K562 (cell line): ENCODE measurements around the gene RNF166. TPM values are rescaled to one million over a fixed set of nuclear protein-coding genes. Genes with fewer than 3 reads are reported as not detected.

Experiments used
- ATAC-seq: fragments of 200-7000 bp; cut with Tn5 transposase; 3 replicates; pipeline ENCODE4 v1.9.1; 2020; ENCODE audit warnings: moderate library complexity
- BruUV-seq: library from RNA; stranded (reverse); fragments of 400-500 nt; replicated peaks from 2 replicates; lab custom pipeline; 2021; lab: Mats Ljungman, UMichigan
- CTCF ChIA-PET: fragments of 300-600 bp; formaldehyde crosslinking; extraction: SDS; loops from one replicate; lab custom pipeline; 2021; ENCODE audit warnings: low intra/inter-chr PET ratio; lab: Yijun Ruan, JAX
- POLR2A ChIA-PET: fragments of 300-600, 350-650 bp; sonication (Branson Sonifier 250); formaldehyde crosslinking; extraction: SDS; loops from one replicate; lab custom pipeline; 2021; ENCODE audit warnings: antibody characterized with exemption, inconsistent platforms; lab: Yijun Ruan, JAX
- DNase-seq, 4 experiments: peaks; one replicate each; pipeline versions ENCODE4 v3.0.0 to v3.0.0-alpha.2; 2011 to 2018; ENCODE audit warnings: low spot score in 3 of 4, mixed read lengths in 3 of 4; ENCODE audit errors: extremely low read depth in 1 of 4
- FAIRE-seq: peaks from 2 replicates; lab custom pipeline; 2011; peaks lifted over from hg19 to GRCh38; lab: Jason Lieb, UNC
- H2AFZ ChIP-seq: 2 replicates; pipeline ENCODE4 v1.6.0; 2011; ENCODE audit warnings: low read depth, low read length, control low read depth, inconsistent platforms
- H3K27ac ChIP-seq: fragments of 200-600 bp; 3 replicates; pipeline ENCODE4 v1.8.0; 2011; ENCODE audit warnings: low read depth, mild to moderate bottlenecking, control low read depth, inconsistent platforms, low read length, moderate library complexity, mixed read lengths; ENCODE audit errors: extremely low read depth
- H3K27me3 ChIP-seq, 2 experiments: fragments of 300-600 bp in 1 of 2; 2 replicates in 1 of 2; 3 replicates in 1 of 2; pipeline versions ENCODE4 v1.6.0 to v1.8.0; 2011; ENCODE audit warnings: inconsistent platforms in 2 of 2, low read length in 2 of 2, mild to moderate bottlenecking in 1 of 2, mixed read lengths in 1 of 2, moderate library complexity in 1 of 2; ENCODE audit not compliant: control insufficient read depth in 2 of 2, insufficient read depth in 2 of 2
- H3K36me3 ChIP-seq: fragments of 300-600 bp; 3 replicates; pipeline ENCODE4 v1.8.0; 2011; ENCODE audit warnings: mild to moderate bottlenecking, low read length, inconsistent platforms; ENCODE audit not compliant: control insufficient read depth, insufficient read depth
- H3K4me1 ChIP-seq, 2 experiments: fragments of 200-600 bp in 1 of 2; replicated peaks in 1 of 2; 2 replicates in 1 of 2; 3 replicates in 1 of 2; pipeline versions ENCODE4 v1.5.1 to v1.8.0; 2011; ENCODE audit warnings: inconsistent platforms in 2 of 2, low read length in 2 of 2, mild to moderate bottlenecking in 1 of 2, mixed read lengths in 1 of 2, moderate library complexity in 1 of 2; ENCODE audit not compliant: control insufficient read depth in 2 of 2, insufficient read depth in 2 of 2
- H3K4me2 ChIP-seq: 2 replicates; pipeline ENCODE4 v1.6.1; 2011; ENCODE audit warnings: low read length, control low read depth, inconsistent platforms, mixed read lengths; ENCODE audit not compliant: insufficient read depth
- H3K4me3 ChIP-seq: fragments of 200-600 bp; sonication (generic), shearing (Covaris generic); 2 replicates; pipeline ENCODE4 v1.5.1; 2016; ENCODE audit warnings: control low read depth, inconsistent platforms
- H3K79me2 ChIP-seq: fragments of 200-600 bp; 3 replicates; pipeline ENCODE4 v1.8.0; 2011; ENCODE audit warnings: low read length, inconsistent platforms; ENCODE audit not compliant: control insufficient read depth, insufficient read depth
- H3K9ac ChIP-seq, 2 experiments: 2 replicates each; pipeline versions ENCODE4 v1.6.0 to v1.6.1; 2011; ENCODE audit warnings: low read depth in 2 of 2, low read length in 2 of 2, control low read depth in 1 of 2, inconsistent platforms in 1 of 2, mild to moderate bottlenecking in 1 of 2, mixed read lengths in 1 of 2; ENCODE audit not compliant: insufficient read depth in 1 of 2
- H3K9me1 ChIP-seq: one replicate; pipeline ENCODE4 v1.6.0; 2011; ENCODE audit warnings: inconsistent platforms, mild to moderate bottlenecking, low read length, moderate library complexity; ENCODE audit not compliant: control insufficient read depth, insufficient read depth
- H3K9me3 ChIP-seq: replicated peaks from 2 replicates; pipeline ENCODE4 v1.5.1; 2011; ENCODE audit warnings: low read depth, low read length, inconsistent platforms; ENCODE audit not compliant: control insufficient read depth, insufficient read depth
- H4K20me1 ChIP-seq: replicated peaks from 2 replicates; pipeline ENCODE4 v1.6.1; 2011; ENCODE audit warnings: low read length, inconsistent platforms, mixed read lengths; ENCODE audit not compliant: control insufficient read depth, insufficient read depth
- FIP1L1 ChIP-seq: fragments of 200-400 bp; formaldehyde crosslinking; IDR thresholded peaks from 2 replicates; pipeline ENCODE4 v1.6.1; 2018; ENCODE audit warnings: mild to moderate bottlenecking, low read depth, low read length; ENCODE audit not compliant: poor library complexity, severe bottlenecking
- MBD2 ChIP-seq: sonication (generic); IDR thresholded peaks from 2 replicates; pipeline ENCODE4 v1.6.1; 2016; ENCODE audit warnings: low read depth, borderline replicate concordance
- POLR2A ChIP-seq: fragments of 450-650 bp; conservative IDR thresholded peaks from 2 replicates; pipeline ENCODE4 v1.6.1; 2016
- POLR2AphosphoS2 ChIP-seq: IDR thresholded peaks from 2 replicates; pipeline ENCODE4 v1.6.1; 2012; ENCODE audit warnings: low read length, improper control_type of control experiment
- POLR2G ChIP-seq: fragments of 200-400 bp; formaldehyde crosslinking; IDR thresholded peaks from 2 replicates; pipeline ENCODE4 v1.6.1; 2017; ENCODE audit warnings: low read depth, mild to moderate bottlenecking, antibody characterized with exemption, low read length, moderate library complexity
- RBFOX2 ChIP-seq: fragments of 200-400 bp; formaldehyde crosslinking; IDR thresholded peaks from 2 replicates; pipeline ENCODE4 v1.6.1; 2017; ENCODE audit warnings: low read depth, mild to moderate bottlenecking, low read length, moderate library complexity
- RBM22 ChIP-seq: fragments of 200-400 bp; formaldehyde crosslinking; IDR thresholded peaks from 2 replicates; pipeline ENCODE4 v1.6.1; 2018; ENCODE audit warnings: low read length, low read depth; ENCODE audit not compliant: poor library complexity, severe bottlenecking
- SREBF1 ChIP-seq: fragments of 150-350 bp; IDR thresholded peaks from 2 replicates; pipeline ENCODE4 v1.6.1; 2014; ENCODE audit warnings: antibody characterized with exemption, low read depth, low read length, borderline replicate concordance
- SUPT5H ChIP-seq: fragments of 450-650 bp; IDR thresholded peaks from 2 replicates; pipeline ENCODE4 v1.6.1; 2016
- TEAD2 ChIP-seq: fragments of 450-650 bp; IDR thresholded peaks from 2 replicates; pipeline ENCODE4 v1.6.1; 2016; ENCODE audit warnings: missing genetic modification characterization, control low read depth, missing compliant biosample characterization
- ZNF174 ChIP-seq: fragments of 250-450 bp; sonication (Bioruptor Pico); IDR thresholded peaks from 2 replicates; pipeline ENCODE4 v1.4.0; 2020; ENCODE audit warnings: mild to moderate bottlenecking
- ZNF324 ChIP-seq: fragments of 250-450 bp; sonication (Bioruptor Pico); IDR thresholded peaks from 2 replicates; pipeline ENCODE4 v1.4.0; 2020; ENCODE audit warnings: mild to moderate bottlenecking
- ZNF778 ChIP-seq: fragments of 450-650 bp; formaldehyde crosslinking; IDR thresholded peaks from 2 replicates; pipeline ENCODE4 v1.4.0; 2020; ENCODE audit warnings: mild to moderate bottlenecking, moderate library complexity
- WGBS: fragments of 100-300 bp; shearing (Covaris generic); methylation state at CpG from one replicate; pipeline ENCODE4 v1.1.6; 2016; ENCODE audit warnings: low coverage, mixed read lengths; ENCODE audit not compliant: insufficient coverage; ENCODE audit errors: missing lambda C conversion rate; 5-methylcytosine and 5-hydroxymethylcytosine counted together
- in situ Hi-C: fragments of 300-500 bp; cut with MboI; formaldehyde crosslinking; loops from 4 replicates; pipeline ENCODE4 v1.15.0; 2018; ENCODE audit warnings: inconsistent platforms, mixed read lengths
- intact Hi-C: fragments of 100-400 bp; cut with micrococcal nuclease; formaldehyde crosslinking; loops from 2 replicates; pipeline ENCODE4 v1.14.2; 2022
- polyA plus RNA-seq, 8 experiments: library from polyadenylated mRNA; depleted of rRNA in 4 of 8; stranded (reverse) in 5 of 8; unstranded in 3 of 8; fragments of >200 nt; fragmentation: Nextera tagmentation in 2 of 8; fragmentation: Illumina TruSeq in 1 of 8; extraction: Ambion mirVana in 2 of 8; extraction: Trizol in 1 of 8; gene quantifications; 2 replicates each; pipeline versions ENCODE4 v1.2.1 to v1.2.3, GENCODE V29; 2011 to 2014; ENCODE audit warnings: inconsistent platforms in 1 of 8, missing spikeins in 1 of 8
- total RNA-seq, 7 experiments: library from RNA; depleted of rRNA in 6 of 7; stranded (reverse); fragments of >200 nt in 6 of 7; fragmentation: Illumina TruSeq in 2 of 7; extraction: Trizol in 2 of 7; gene quantifications; 2 replicates each; pipeline versions ENCODE4 v1.2.1 to v1.2.3, GENCODE V29; 2011 to 2021; ENCODE audit warnings: low replicate concordance in 1 of 7
- TF ChIP-seq, protein P1 (sequence below): fragments of 250-450 bp; sonication (Bioruptor Pico); IDR thresholded peaks from 2 replicates; pipeline ENCODE4 v1.8.0; 2022; ENCODE audit warnings: inconsistent platforms
- TF ChIP-seq, protein P2 (sequence below): IDR thresholded peaks from 2 replicates; pipeline ENCODE4 v1.6.1; 2011; ENCODE audit not compliant: insufficient read length; ENCODE audit errors: extremely low read depth
- TF ChIP-seq, protein P3 (sequence below): sonication (generic); formaldehyde crosslinking; IDR thresholded peaks from 2 replicates; pipeline ENCODE4 v1.8.1; 2023; ENCODE audit warnings: mild to moderate bottlenecking, missing genetic modification reagents

The RNF166 gene
- total and polyA plus RNA-seq, 9 of the 15 experiments (the other 6 are each of a cell fraction or from before 2014, with no cell fraction given), result 0.56 to 60.3 (median 19.5) TPM

DNA sequence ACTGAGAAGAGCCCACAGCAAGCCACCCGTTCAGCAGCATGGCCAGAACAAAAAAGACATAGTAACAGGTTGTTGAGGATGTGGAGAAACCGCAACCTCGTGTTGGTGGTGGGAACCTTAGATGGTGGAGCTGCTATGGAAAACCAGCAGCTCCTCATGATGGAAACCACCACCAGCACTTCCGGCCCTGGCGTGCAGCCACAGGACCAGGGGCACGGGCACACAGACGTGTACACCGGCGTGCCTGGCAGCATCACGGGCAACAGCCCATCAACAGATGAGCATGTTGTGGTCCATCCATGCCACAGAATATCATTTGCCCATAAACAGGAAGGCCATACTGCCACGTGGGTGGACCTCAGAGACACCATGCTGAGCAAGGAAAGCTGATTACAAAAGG, 12.0 kb upstream of the RNF166 start (continued):
- TF ChIP-seq, protein P1, sequence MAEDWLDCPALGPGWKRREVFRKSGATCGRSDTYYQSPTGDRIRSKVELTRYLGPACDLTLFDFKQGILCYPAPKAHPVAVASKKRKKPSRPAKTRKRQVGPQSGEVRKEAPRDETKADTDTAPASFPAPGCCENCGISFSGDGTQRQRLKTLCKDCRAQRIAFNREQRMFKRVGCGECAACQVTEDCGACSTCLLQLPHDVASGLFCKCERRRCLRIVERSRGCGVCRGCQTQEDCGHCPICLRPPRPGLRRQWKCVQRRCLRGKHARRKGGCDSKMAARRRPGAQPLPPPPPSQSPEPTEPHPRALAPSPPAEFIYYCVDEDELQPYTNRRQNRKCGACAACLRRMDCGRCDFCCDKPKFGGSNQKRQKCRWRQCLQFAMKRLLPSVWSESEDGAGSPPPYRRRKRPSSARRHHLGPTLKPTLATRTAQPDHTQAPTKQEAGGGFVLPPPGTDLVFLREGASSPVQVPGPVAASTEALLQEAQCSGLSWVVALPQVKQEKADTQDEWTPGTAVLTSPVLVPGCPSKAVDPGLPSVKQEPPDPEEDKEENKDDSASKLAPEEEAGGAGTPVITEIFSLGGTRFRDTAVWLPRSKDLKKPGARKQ (CRISPR knock-in tag), result no peak
- TF ChIP-seq POLR2AphosphoS2, result 0 out of 2 replicates have a peak, but pooled peaks have one; percentile 35
- no peak for TF ChIP-seq ZNF174 (CRISPR knock-in tag)
- TF ChIP-seq SUPT5H, result peak; percentile 40; the same call in 1 of the 2 replicates
- no peak for TF ChIP-seq TEAD2 (tag)
- TF ChIP-seq, all 486 proteins: peak for 5

DNA sequence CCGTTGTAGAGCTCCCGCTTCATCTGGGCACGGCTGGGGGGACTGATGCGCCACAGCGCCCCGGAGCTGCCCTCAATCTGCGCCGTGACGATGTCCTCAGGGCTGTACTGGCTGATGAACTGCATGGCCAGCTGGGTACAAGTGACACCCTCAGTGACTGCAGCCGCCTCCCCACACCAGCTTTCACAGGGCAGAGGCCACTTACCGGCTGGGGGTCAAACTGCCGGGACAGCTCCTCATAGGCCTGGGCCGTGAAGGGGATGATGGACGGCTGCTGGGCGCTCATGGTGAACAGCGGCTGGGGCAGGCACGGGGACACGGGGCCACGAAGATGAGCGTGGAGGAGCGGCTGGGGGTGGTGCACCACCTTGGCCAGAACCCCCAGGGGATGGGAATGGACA, 10.4 kb upstream of the RNF166 start:
- peaks cover 0 to 66% of the 10 kb centered on the region in 2 experiments; a peak in 1 of 5 replicates for H3K4me1 ChIP-seq
- H3K9ac ChIP-seq, result no peak overlapping the region
- no peak overlapping the region for H3K27ac ChIP-seq
- 95% methylated on average over 21 of the region's 21 CpGs for whole genome bisulfite sequencing
- peaks cover 95% of the 10 kb centered on the region for H3K36me3 ChIP-seq
- no peak for FAIRE-seq
- H3K4me2 ChIP-seq, result no peak overlapping the region
- peak; percentile 28; the same call in 1 of the 2 replicates for TF ChIP-seq SUPT5H
- no peak for TF ChIP-seq ZNF324 (CRISPR knock-in tag)
- TF ChIP-seq, protein P2, sequence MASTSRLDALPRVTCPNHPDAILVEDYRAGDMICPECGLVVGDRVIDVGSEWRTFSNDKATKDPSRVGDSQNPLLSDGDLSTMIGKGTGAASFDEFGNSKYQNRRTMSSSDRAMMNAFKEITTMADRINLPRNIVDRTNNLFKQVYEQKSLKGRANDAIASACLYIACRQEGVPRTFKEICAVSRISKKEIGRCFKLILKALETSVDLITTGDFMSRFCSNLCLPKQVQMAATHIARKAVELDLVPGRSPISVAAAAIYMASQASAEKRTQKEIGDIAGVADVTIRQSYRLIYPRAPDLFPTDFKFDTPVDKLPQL, result no peak
- TF ChIP-seq, protein P3, sequence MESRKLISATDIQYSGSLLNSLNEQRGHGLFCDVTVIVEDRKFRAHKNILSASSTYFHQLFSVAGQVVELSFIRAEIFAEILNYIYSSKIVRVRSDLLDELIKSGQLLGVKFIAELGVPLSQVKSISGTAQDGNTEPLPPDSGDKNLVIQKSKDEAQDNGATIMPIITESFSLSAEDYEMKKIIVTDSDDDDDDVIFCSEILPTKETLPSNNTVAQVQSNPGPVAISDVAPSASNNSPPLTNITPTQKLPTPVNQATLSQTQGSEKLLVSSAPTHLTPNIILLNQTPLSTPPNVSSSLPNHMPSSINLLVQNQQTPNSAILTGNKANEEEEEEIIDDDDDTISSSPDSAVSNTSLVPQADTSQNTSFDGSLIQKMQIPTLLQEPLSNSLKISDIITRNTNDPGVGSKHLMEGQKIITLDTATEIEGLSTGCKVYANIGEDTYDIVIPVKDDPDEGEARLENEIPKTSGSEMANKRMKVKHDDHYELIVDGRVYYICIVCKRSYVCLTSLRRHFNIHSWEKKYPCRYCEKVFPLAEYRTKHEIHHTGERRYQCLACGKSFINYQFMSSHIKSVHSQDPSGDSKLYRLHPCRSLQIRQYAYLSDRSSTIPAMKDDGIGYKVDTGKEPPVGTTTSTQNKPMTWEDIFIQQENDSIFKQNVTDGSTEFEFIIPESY, result peak; percentile 34; the same call in 1 of the 2 replicates
- TF ChIP-seq POLR2A, result 0 out of 2 replicates have a peak, but pooled peaks have one; percentile 41
- TF ChIP-seq RBM22, result peak; percentile 90
- no peak for TF ChIP-seq ZNF778
- peak; percentile 68 for TF ChIP-seq POLR2G
- peak; percentile 8 for TF ChIP-seq FIP1L1
- no peak for TF ChIP-seq SREBF1
- no peak for TF ChIP-seq MBD2
- TF ChIP-seq RBFOX2, result peak; percentile 25; the same call in 1 of the 2 replicates
- H2AFZ ChIP-seq, result no peak overlapping the region
- in situ Hi-C loops (no loop called here), intact Hi-C loops (no loop called here)
- no peak for DNase-seq
- ChIA-PET POLR2A (interaction anchor here (0.8 to 3.3 kb wide), 5 partner anchors 9 to 72 kb away, joined by 3 to 12 read pairs (median 5); no protein-coding TSS in a partner anchor), CTCF (no interaction called here)
- H3K27me3 ChIP-seq, result no peaks in the 10 kb centered on the region; a peak in 1 of 5 replicates
- 0 out of 2 replicates have a peak, but pooled peaks cover 2% of the 10 kb centered on the region for H3K9me3 ChIP-seq
- H3K9me1 ChIP-seq, result peaks cover 3% of the 10 kb centered on the region
- no peak overlapping the region for H3K4me3 ChIP-seq
- no peak for ATAC-seq
- peaks cover 12% of the 10 kb centered on the region; the same call in 1 of the 2 replicates for H4K20me1 ChIP-seq
- peaks cover 2% of the 10 kb centered on the region; the same call in 2 of the 3 replicates for H3K79me2 ChIP-seq
- no TSS peak for BruUV-seq
